K562 (cell line): ENCODE data around the gene MND1.
A peak's percentile ranks its signal among the peaks of the same experiment; 100 is the strongest.

Experiments used
- ESRRA ChIP-seq: fragments of 450-650 bp; IDR thresholded peaks from 2 replicates; pipeline ENCODE4 v1.6.1; 2014; ENCODE audit warnings: low read depth, mild to moderate bottlenecking, moderate library complexity, borderline replicate concordance
- POLR2A ChIP-seq: fragments of 450-650 bp; conservative IDR thresholded peaks from 2 replicates; pipeline ENCODE4 v1.6.1; 2016
- RBM22 ChIP-seq: fragments of 200-400 bp; formaldehyde crosslinking; IDR thresholded peaks from 2 replicates; pipeline ENCODE4 v1.6.1; 2018; ENCODE audit warnings: low read length, low read depth; ENCODE audit not compliant: poor library complexity, severe bottlenecking
- STAG1 ChIP-seq: sonication (generic); formaldehyde crosslinking; IDR thresholded peaks from 2 replicates; pipeline ENCODE4 v1.5.0; 2020; ENCODE audit warnings: missing genetic modification reagents, borderline replicate concordance
- ZBTB1 ChIP-seq: sonication (generic); formaldehyde crosslinking; IDR thresholded peaks from 2 replicates; pipeline ENCODE4 v1.8.1; 2023; ENCODE audit warnings: missing genetic modification reagents, low read depth, mild to moderate bottlenecking, borderline replicate concordance
- ZNF282 ChIP-seq: sonication (generic); formaldehyde crosslinking; IDR thresholded peaks from 2 replicates; pipeline ENCODE4 v1.8.1; 2023; ENCODE audit warnings: missing genetic modification reagents
- ZNF551 ChIP-seq: fragments of 250-450 bp; sonication (Bioruptor Pico); IDR thresholded peaks from 2 replicates; pipeline ENCODE4 v1.5.0; 2021; ENCODE audit warnings: mild to moderate bottlenecking, moderate library complexity
- TF ChIP-seq, protein P1 (sequence below), 3 experiments: IDR thresholded peaks in 2 of 3; conservative IDR thresholded peaks in 1 of 3; 2 replicates each; pipeline ENCODE4 v1.5.1; 2011 to 2012; ENCODE audit warnings: low read length in 3 of 3, mild to moderate bottlenecking in 3 of 3, control low read depth in 2 of 3, improper control_type of control experiment in 1 of 3, inconsistent platforms in 1 of 3, low read depth in 1 of 3, mixed read lengths in 1 of 3, moderate library complexity in 1 of 3; ENCODE audit not compliant: insufficient read depth in 2 of 3
- TF ChIP-seq, protein P2 (sequence below): fragments of 450-650 bp; IDR thresholded peaks from 2 replicates; pipeline ENCODE4 v1.6.1; 2017; ENCODE audit warnings: antibody characterized with exemption, mild to moderate bottlenecking
- TF ChIP-seq, protein P3 (sequence below): sonication (generic); formaldehyde crosslinking; IDR thresholded peaks from 2 replicates; pipeline ENCODE4 v1.5.0; 2020; ENCODE audit warnings: missing genetic modification reagents

DNA sequence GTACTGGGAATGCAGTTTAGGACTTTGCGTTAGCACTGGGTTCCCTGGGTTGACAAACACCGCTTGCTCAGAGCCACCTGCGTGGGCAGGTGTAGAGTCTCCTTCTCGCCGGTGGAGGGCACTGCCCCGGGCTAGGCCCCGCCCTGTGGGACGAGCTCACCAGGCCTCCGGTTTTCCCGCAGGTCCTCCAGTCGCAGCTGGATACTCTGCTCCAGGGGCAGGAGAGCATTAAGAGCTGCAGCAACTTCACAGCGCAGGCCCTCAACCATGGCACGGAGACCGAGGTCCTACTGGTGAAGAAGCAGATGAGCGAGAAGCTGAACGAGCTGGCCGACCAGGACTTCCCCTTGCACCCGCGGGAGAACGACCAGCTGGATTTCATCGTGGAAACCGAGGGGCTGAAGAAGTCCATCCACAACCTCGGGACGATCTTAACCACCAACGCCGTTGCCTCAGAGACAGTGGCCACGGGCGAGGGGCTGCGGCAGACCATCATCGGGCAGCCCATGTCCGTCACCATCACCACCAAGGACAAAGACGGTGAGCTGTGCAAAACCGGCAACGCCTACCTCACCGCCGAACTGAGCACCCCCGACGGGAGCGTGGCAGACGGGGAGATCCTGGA lies 49.2 kb upstream of the MND1 start:
- TF ChIP-seq ESRRA = no peak
- no peak for TF ChIP-seq ZBTB1 (CRISPR knock-in tag)
- TF ChIP-seq POLR2A = no peak
- no peak for TF ChIP-seq ZNF282
- TF ChIP-seq STAG1 (CRISPR knock-in tag) = no peak
- TF ChIP-seq, protein P1, sequence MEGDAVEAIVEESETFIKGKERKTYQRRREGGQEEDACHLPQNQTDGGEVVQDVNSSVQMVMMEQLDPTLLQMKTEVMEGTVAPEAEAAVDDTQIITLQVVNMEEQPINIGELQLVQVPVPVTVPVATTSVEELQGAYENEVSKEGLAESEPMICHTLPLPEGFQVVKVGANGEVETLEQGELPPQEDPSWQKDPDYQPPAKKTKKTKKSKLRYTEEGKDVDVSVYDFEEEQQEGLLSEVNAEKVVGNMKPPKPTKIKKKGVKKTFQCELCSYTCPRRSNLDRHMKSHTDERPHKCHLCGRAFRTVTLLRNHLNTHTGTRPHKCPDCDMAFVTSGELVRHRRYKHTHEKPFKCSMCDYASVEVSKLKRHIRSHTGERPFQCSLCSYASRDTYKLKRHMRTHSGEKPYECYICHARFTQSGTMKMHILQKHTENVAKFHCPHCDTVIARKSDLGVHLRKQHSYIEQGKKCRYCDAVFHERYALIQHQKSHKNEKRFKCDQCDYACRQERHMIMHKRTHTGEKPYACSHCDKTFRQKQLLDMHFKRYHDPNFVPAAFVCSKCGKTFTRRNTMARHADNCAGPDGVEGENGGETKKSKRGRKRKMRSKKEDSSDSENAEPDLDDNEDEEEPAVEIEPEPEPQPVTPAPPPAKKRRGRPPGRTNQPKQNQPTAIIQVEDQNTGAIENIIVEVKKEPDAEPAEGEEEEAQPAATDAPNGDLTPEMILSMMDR (IDR thresholded peaks at IDR 0.05 in 2 of 3, conservative IDR thresholded peaks at IDR 0.05 in 1 of 3; ENCODE audit: insufficient read depth in 2 of 3, low read depth in 1 of 3, low read length in 3 of 3) = peak; percentile 38 to 53 (median 52)
- TF ChIP-seq ZNF551 (CRISPR knock-in tag) = no peak
- TF ChIP-seq, protein P2, sequence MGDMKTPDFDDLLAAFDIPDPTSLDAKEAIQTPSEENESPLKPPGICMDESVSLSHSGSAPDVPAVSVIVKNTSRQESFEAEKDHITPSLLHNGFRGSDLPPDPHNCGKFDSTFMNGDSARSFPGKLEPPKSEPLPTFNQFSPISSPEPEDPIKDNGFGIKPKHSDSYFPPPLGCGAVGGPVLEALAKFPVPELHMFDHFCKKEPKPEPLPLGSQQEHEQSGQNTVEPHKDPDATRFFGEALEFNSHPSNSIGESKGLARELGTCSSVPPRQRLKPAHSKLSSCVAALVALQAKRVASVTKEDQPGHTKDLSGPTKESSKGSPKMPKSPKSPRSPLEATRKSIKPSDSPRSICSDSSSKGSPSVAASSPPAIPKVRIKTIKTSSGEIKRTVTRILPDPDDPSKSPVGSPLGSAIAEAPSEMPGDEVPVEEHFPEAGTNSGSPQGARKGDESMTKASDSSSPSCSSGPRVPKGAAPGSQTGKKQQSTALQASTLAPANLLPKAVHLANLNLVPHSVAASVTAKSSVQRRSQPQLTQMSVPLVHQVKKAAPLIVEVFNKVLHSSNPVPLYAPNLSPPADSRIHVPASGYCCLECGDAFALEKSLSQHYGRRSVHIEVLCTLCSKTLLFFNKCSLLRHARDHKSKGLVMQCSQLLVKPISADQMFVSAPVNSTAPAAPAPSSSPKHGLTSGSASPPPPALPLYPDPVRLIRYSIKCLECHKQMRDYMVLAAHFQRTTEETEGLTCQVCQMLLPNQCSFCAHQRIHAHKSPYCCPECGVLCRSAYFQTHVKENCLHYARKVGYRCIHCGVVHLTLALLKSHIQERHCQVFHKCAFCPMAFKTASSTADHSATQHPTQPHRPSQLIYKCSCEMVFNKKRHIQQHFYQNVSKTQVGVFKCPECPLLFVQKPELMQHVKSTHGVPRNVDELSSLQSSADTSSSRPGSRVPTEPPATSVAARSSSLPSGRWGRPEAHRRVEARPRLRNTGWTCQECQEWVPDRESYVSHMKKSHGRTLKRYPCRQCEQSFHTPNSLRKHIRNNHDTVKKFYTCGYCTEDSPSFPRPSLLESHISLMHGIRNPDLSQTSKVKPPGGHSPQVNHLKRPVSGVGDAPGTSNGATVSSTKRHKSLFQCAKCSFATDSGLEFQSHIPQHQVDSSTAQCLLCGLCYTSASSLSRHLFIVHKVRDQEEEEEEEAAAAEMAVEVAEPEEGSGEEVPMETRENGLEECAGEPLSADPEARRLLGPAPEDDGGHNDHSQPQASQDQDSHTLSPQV = no peak
- TF ChIP-seq, protein P3, sequence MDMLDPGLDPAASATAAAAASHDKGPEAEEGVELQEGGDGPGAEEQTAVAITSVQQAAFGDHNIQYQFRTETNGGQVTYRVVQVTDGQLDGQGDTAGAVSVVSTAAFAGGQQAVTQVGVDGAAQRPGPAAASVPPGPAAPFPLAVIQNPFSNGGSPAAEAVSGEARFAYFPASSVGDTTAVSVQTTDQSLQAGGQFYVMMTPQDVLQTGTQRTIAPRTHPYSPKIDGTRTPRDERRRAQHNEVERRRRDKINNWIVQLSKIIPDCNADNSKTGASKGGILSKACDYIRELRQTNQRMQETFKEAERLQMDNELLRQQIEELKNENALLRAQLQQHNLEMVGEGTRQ = no peak
- no peak for TF ChIP-seq RBM22
